MM.1S (cell line): ENCODE measurements around the gene FRAS1.

Experiments
- DNase-seq: peaks from one replicate; pipeline ENCODE4 v3.0.0-alpha.2; 2015
- H2AFZ ChIP-seq: fragments of 300-600 bp; sonication (generic); 2 replicates; pipeline ENCODE4 v1.6.0; 2016; ENCODE audit warnings: antibody characterized with exemption, low read length
- H3F3A ChIP-seq: fragments of 300-600 bp; sonication (generic); 2 replicates; pipeline ENCODE4 v1.6.1; 2016; ENCODE audit warnings: mild to moderate bottlenecking, antibody characterized with exemption, low read length, moderate library complexity, mixed read lengths; ENCODE audit not compliant: insufficient read depth
- H3K27ac ChIP-seq: fragments of 300-600 bp; sonication (generic); 2 replicates; pipeline ENCODE4 v1.5.1; 2016; ENCODE audit warnings: mild to moderate bottlenecking, low read length
- H3K27me3 ChIP-seq: fragments of 300-600 bp; sonication (generic); replicated peaks from 2 replicates; pipeline ENCODE4 v1.6.0; 2016; ENCODE audit warnings: low read length; ENCODE audit not compliant: insufficient read depth
- H3K36me3 ChIP-seq: fragments of 300-600 bp; sonication (generic); replicated peaks from 2 replicates; pipeline ENCODE4 v1.6.1; 2016; ENCODE audit warnings: mild to moderate bottlenecking, low read length, mixed read lengths; ENCODE audit not compliant: insufficient read depth
- H3K4me1 ChIP-seq: fragments of 300-600 bp; sonication (generic); 2 replicates; pipeline ENCODE4 v1.6.1; 2016; ENCODE audit warnings: low read length, mixed read lengths
- H3K4me2 ChIP-seq: fragments of 300-600 bp; sonication (generic); 2 replicates; pipeline ENCODE4 v1.6.0; 2016; ENCODE audit warnings: low read depth, low read length
- H3K4me3 ChIP-seq: fragments of 300-600 bp; sonication (generic); 2 replicates; pipeline ENCODE4 v1.5.1; 2016; ENCODE audit warnings: low read length, mixed read lengths
- H3K79me2 ChIP-seq: fragments of 300-600 bp; sonication (generic); 2 replicates; pipeline ENCODE4 v1.6.1; 2016; ENCODE audit warnings: mixed run types, low read length, mixed read lengths
- H3K9ac ChIP-seq: fragments of 300-600 bp; sonication (generic); 2 replicates; pipeline ENCODE4 v1.6.1; 2016; ENCODE audit warnings: low read length, mixed read lengths
- H3K9me2 ChIP-seq: fragments of 300-600 bp; sonication (generic); replicated peaks from 2 replicates; pipeline ENCODE4 v1.6.1; 2016; ENCODE audit warnings: mild to moderate bottlenecking, low read length, mixed read lengths; ENCODE audit not compliant: insufficient read depth
- H3K9me3 ChIP-seq: fragments of 300-600 bp; sonication (generic); replicated peaks from 2 replicates; pipeline ENCODE4 v1.6.1; 2016; ENCODE audit warnings: mild to moderate bottlenecking, low read length, mixed read lengths; ENCODE audit not compliant: insufficient read depth
- H4K20me1 ChIP-seq: fragments of 300-600 bp; sonication (generic); 2 replicates; pipeline ENCODE4 v1.6.1; 2016; ENCODE audit warnings: mild to moderate bottlenecking, low read length, moderate library complexity, mixed read lengths; ENCODE audit not compliant: insufficient read depth
- CTCF ChIP-seq: fragments of 300-600 bp; sonication (generic); IDR thresholded peaks from 2 replicates; pipeline ENCODE4 v1.5.1; 2016; ENCODE audit warnings: antibody characterized with exemption, low read length, mixed read lengths
- EZH2 ChIP-seq: fragments of 300-600 bp; sonication (generic); optimal IDR thresholded peaks from 2 replicates; pipeline ENCODE3; 2017; ENCODE audit warnings: low read depth, mild to moderate bottlenecking, antibody characterized with exemption, low read length, mixed read lengths
- EZH2phosphoT487 ChIP-seq: fragments of 300-600 bp; sonication (generic); IDR thresholded peaks from 2 replicates; pipeline ENCODE4 v1.6.1; 2018; ENCODE audit warnings: antibody characterized with exemption, low read length

The FRAS1 gene

DNA sequence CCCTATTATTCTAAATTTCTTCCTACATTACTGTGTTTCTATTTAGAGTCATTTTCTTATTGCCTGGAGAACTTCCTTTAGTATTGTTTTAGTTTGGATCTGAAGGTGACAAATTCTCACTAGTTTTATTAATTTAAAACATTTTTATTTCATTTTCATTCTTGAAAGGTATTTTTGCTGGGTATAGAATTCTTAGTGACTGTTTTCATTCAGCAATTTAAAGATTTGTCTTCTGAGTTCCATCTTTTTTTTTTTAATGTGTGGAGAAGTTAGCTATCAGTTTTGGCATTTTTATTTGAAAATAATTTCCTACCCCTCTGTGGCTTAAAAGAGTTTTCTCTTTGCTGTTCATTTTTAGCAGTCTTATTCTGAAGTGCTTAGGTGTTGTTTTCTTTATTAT is 169.2 kb downstream of the FRAS1 start:
- Histone ChIP-seq H3K9me2 (no peaks in the 10 kb centered on the region), H3K4me3 (no peak overlapping the region), H3K27me3 (no peaks in the 10 kb centered on the region), H3K27ac (no peak overlapping the region), H3K4me2 (no peak overlapping the region), H3K9me3 (no peaks in the 10 kb centered on the region), H4K20me1 (no peaks in the 10 kb centered on the region), H2AFZ (no peak overlapping the region), H3K79me2 (no peaks in the 10 kb centered on the region), H3K4me1 (no peaks in the 10 kb centered on the region), H3K36me3 (no peaks in the 10 kb centered on the region), H3F3A (no peaks in the 10 kb centered on the region), H3K9ac (no peak overlapping the region)
- TF ChIP-seq EZH2 (no peak), EZH2phosphoT487 (no peak), CTCF (no peak)
- DNase-seq, result no peak

- no peak overlapping the region for H3K9ac ChIP-seq
- H3K36me3 ChIP-seq, result no peaks in the 10 kb centered on the region
- no peaks in the 10 kb centered on the region for H3F3A ChIP-seq
- no peaks in the 10 kb centered on the region for H3K9me2 ChIP-seq
- DNase-seq, result no peak
- H3K27ac ChIP-seq, result no peak overlapping the region
- H3K27me3 ChIP-seq, result no peaks in the 10 kb centered on the region
- H3K4me2 ChIP-seq, result no peak overlapping the region
- H3K4me1 ChIP-seq, result no peaks in the 10 kb centered on the region
- TF ChIP-seq EZH2phosphoT487, result no peak
- TF ChIP-seq CTCF, result no peak
- no peak for TF ChIP-seq EZH2
- no peak overlapping the region for H2AFZ ChIP-seq
- H3K79me2 ChIP-seq, result no peaks in the 10 kb centered on the region
- H4K20me1 ChIP-seq, result no peaks in the 10 kb centered on the region
- no peak overlapping the region for H3K4me3 ChIP-seq
- no peaks in the 10 kb centered on the region for H3K9me3 ChIP-seq
Measured at GRCh38 chr4:78227411-78228057, 170.4 kb downstream of the FRAS1 start.

- no peaks in the 10 kb centered on the region for H3K36me3 ChIP-seq
- no peaks in the 10 kb centered on the region for H3K4me1 ChIP-seq
- no peaks in the 10 kb centered on the region for H3K9me2 ChIP-seq
- TF ChIP-seq CTCF (no peak), EZH2phosphoT487 (no peak), EZH2 (no peak)
- H3K27ac ChIP-seq, result no peak overlapping the region
- H3K27me3 ChIP-seq, result no peaks in the 10 kb centered on the region
- DNase-seq, result no peak
- no peaks in the 10 kb centered on the region for H3K79me2 ChIP-seq
- H3K4me3 ChIP-seq, result no peak overlapping the region
- H3K9me3 ChIP-seq, result no peaks in the 10 kb centered on the region
- no peak overlapping the region for H3K9ac ChIP-seq
- no peaks in the 10 kb centered on the region for H3F3A ChIP-seq
- no peak overlapping the region for H3K4me2 ChIP-seq
- H4K20me1 ChIP-seq, result no peaks in the 10 kb centered on the region
- no peak overlapping the region for H2AFZ ChIP-seq
Measured at GRCh38 chr4:78235800-78236199, 178.7 kb downstream of the FRAS1 start.
